CD4-positive, alpha-beta memory T cell (primary cell): ENCODE results near the gene CHN1. TPM values are rescaled to one million over a fixed set of nuclear protein-coding genes. Genes with fewer than 3 reads are reported as not detected.

Experiments
- CTCF ChIA-PET: fragments of 350-600 bp; sonication (Branson Sonifier 250); formaldehyde crosslinking; loops from one replicate; lab custom pipeline; 2021; ENCODE audit warnings: inconsistent platforms; ENCODE audit not compliant: partially characterized antibody; lab: Charles Lee
- POLR2A ChIA-PET: fragments of 350-600 bp; sonication (Branson Sonifier 250); formaldehyde crosslinking; loops from one replicate; lab custom pipeline; 2021; ENCODE audit not compliant: partially characterized antibody; lab: Charles Lee
- DNase-seq, 5 donors: peaks; one replicate each; pipeline versions ENCODE4 v3.0.0 to v3.0.0-alpha.2; 2020 to 2022; ENCODE audit warnings: mixed read lengths in 1 of 5
- H3K27ac ChIP-seq: one replicate; pipeline ENCODE4 v1.7.0; 2013; ENCODE audit warnings: low read depth, low read length
- H3K27me3 ChIP-seq: 2 replicates; pipeline ENCODE4 v1.7.0; 2013; ENCODE audit warnings: mild to moderate bottlenecking, low read length, moderate library complexity; ENCODE audit not compliant: insufficient read depth
- H3K36me3 ChIP-seq: 2 replicates; pipeline ENCODE4 v1.7.0; 2013; ENCODE audit warnings: mild to moderate bottlenecking, low read length, moderate library complexity; ENCODE audit not compliant: insufficient read depth
- H3K4me1 ChIP-seq: 2 replicates; pipeline ENCODE4 v1.7.0; 2013; ENCODE audit warnings: mild to moderate bottlenecking, low read length, moderate library complexity; ENCODE audit not compliant: insufficient read depth
- H3K4me3 ChIP-seq, 2 donors: one replicate each; pipeline ENCODE4 v1.7.0; 2013; ENCODE audit warnings: low read length in 2 of 2, mild to moderate bottlenecking in 1 of 2
- H3K9me3 ChIP-seq, 2 donors: one replicate each; pipeline ENCODE4 v1.7.0; 2013; ENCODE audit warnings: low read length in 2 of 2, control low read depth in 1 of 2; ENCODE audit not compliant: control insufficient read depth in 1 of 2
- H3K27ac Mint-ChIP-seq, 7 donors: one replicate each; pipeline ENCODE4 v1.8.0; 2020 to 2021; ENCODE audit warnings: mixed read lengths in 7 of 7, mild to moderate bottlenecking in 6 of 7, inconsistent platforms in 3 of 7, moderate library complexity in 3 of 7
- H3K27me3 Mint-ChIP-seq, 2 donors: one replicate each; pipeline ENCODE4 v1.8.0; 2020 to 2021; ENCODE audit warnings: mixed read lengths in 2 of 2
- H3K36me3 Mint-ChIP-seq, 2 donors: one replicate each; pipeline ENCODE4 v1.8.0; 2020 to 2021; ENCODE audit warnings: mixed read lengths in 2 of 2, inconsistent platforms in 1 of 2, mild to moderate bottlenecking in 1 of 2
- H3K4me1 Mint-ChIP-seq, 4 donors: one replicate each; pipeline ENCODE4 v1.8.0; 2020 to 2021; ENCODE audit warnings: mixed read lengths in 4 of 4, mild to moderate bottlenecking in 1 of 4
- H3K4me3 Mint-ChIP-seq, 8 donors: one replicate each; pipeline ENCODE4 v1.8.0; 2020 to 2021; ENCODE audit warnings: mixed read lengths in 8 of 8, mild to moderate bottlenecking in 7 of 8, moderate library complexity in 6 of 8, inconsistent platforms in 3 of 8
- H3K9me3 Mint-ChIP-seq, 8 donors: one replicate each; pipeline ENCODE4 v1.8.0; 2020 to 2021; ENCODE audit warnings: mixed read lengths in 8 of 8, mild to moderate bottlenecking in 5 of 8, inconsistent platforms in 3 of 8, moderate library complexity in 1 of 8
- intact Hi-C: fragments of 100-400 bp; cut with micrococcal nuclease; formaldehyde crosslinking; loops from one replicate; pipeline ENCODE4 v1.15.1; 2023
- polyA plus RNA-seq, 2 donors: library from polyadenylated mRNA; unstranded; fragments of 300-500 nt; fragmentation: Illumina TruSeq; gene quantifications; one replicate each; pipeline ENCODE4 v1.2.3, GENCODE V29; 2021
- total RNA-seq, 2 experiments: library from RNA; stranded (reverse); gene quantifications; one replicate each; pipeline ENCODE4 v1.2.3, GENCODE V29; 2021

Gene CHN1
- total and polyA plus RNA-seq, 4 experiments from 2014 or later, result 3.4 to 15.3 (median 8.9) TPM

- intact Hi-C loops, result no loop called here
- Histone ChIP-seq H3K4me3 (no peak overlapping the region), H3K27me3 (no peaks in the 10 kb centered on the region), H3K36me3 (no peaks in the 10 kb centered on the region), H3K4me1 (no peaks in the 10 kb centered on the region), H3K27ac (no peak overlapping the region), H3K9me3 (no peaks in the 10 kb centered on the region)
- Mint-ChIP-seq H3K4me1 (peaks cover 0 to 2% (median 0%) of the 10 kb centered on the region in 4 donors), H3K27me3 (peaks cover 0 to 3% of the 10 kb centered on the region in 2 donors), H3K27ac (no peak overlapping the region), H3K36me3 (no peaks in the 10 kb centered on the region), H3K4me3 (no peak overlapping the region), H3K9me3 (no peaks in the 10 kb centered on the region)
- ChIA-PET CTCF (no interaction called here), POLR2A (interaction anchor here (0.7 kb wide), 1 partner anchor 16 kb away, joined by 5 read pairs; no protein-coding TSS in a partner anchor)
- no peak for DNase-seq
Measured at GRCh38 chr2:174797781-174798276, 207.4 kb downstream of the CHN1 start.

- Histone ChIP-seq H3K4me3 (no peak overlapping the region), H3K27ac (no peak overlapping the region), H3K4me1 (no peaks in the 10 kb centered on the region), H3K36me3 (no peaks in the 10 kb centered on the region), H3K27me3 (no peaks in the 10 kb centered on the region), H3K9me3 (no peaks in the 10 kb centered on the region)
- no peaks in the 10 kb centered on the region for H3K9me3 Mint-ChIP-seq
- H3K4me1 Mint-ChIP-seq, result peaks cover 0 to 2% (median 0%) of the 10 kb centered on the region in 4 donors
- H3K27me3 Mint-ChIP-seq, result peaks cover 0 to 4% of the 10 kb centered on the region in 2 donors
- H3K4me3 Mint-ChIP-seq, result no peak overlapping the region
- POLR2A ChIA-PET, result no interaction called here
- DNase-seq, result no peak
- peak overlapping the region in 1 of 7 donors; percentile 33 for H3K27ac Mint-ChIP-seq
- intact Hi-C loops, result no loop called here
- no peaks in the 10 kb centered on the region for H3K36me3 Mint-ChIP-seq
- CTCF ChIA-PET, result interaction anchor here (1.7 kb wide), 1 partner anchor 99 kb away, joined by 6 read pairs; no protein-coding TSS in a partner anchor
Measured at GRCh38 chr2:174796319-174796771, 208.8 kb downstream of the CHN1 start.

GRCh38 chr2:174794851-174795374 is 210.3 kb downstream of the CHN1 start:
- Histone ChIP-seq H3K27ac (no peak overlapping the region), H3K27me3 (no peaks in the 10 kb centered on the region), H3K36me3 (no peaks in the 10 kb centered on the region), H3K4me1 (no peaks in the 10 kb centered on the region), H3K9me3 (no peaks in the 10 kb centered on the region), H3K4me3 (no peak overlapping the region)
- Mint-ChIP-seq H3K27me3 (peaks cover 0 to 1% of the 10 kb centered on the region in 2 donors), H3K27ac (peak overlapping the region in 4 of 7 donors; percentile 4 to 76 (median 58)), H3K4me3 (no peak overlapping the region), H3K9me3 (no peaks in the 10 kb centered on the region), H3K36me3 (no peaks in the 10 kb centered on the region), H3K4me1 (peaks cover 0 to 2% (median 0%) of the 10 kb centered on the region in 4 donors)
- intact Hi-C loops, result no loop called here
- ChIA-PET CTCF (interaction anchor here (0.7 to 1.7 kb wide), 2 partner anchors 45 to 98 kb away, joined by 3 to 6 read pairs; no protein-coding TSS in a partner anchor), POLR2A (no interaction called here)
- DNase-seq, result no peak

- Mint-ChIP-seq H3K4me3 (no peak overlapping the region), H3K27me3 (peaks cover 0 to 1% of the 10 kb centered on the region in 2 donors), H3K36me3 (no peaks in the 10 kb centered on the region), H3K9me3 (no peaks in the 10 kb centered on the region), H3K4me1 (peaks cover 5 to 14% (median 9%) of the 10 kb centered on the region in 4 donors), H3K27ac (no peak overlapping the region)
- intact Hi-C loops, result no loop called here
- Histone ChIP-seq H3K36me3 (no peaks in the 10 kb centered on the region), H3K4me1 (peaks cover 13% of the 10 kb centered on the region), H3K4me3 (no peak overlapping the region), H3K27me3 (no peaks in the 10 kb centered on the region), H3K9me3 (no peaks in the 10 kb centered on the region), H3K27ac (no peak overlapping the region)
- CTCF ChIA-PET, result interaction anchor here (0.9 kb wide), 1 partner anchor 43 kb away, joined by 3 read pairs; no protein-coding TSS in a partner anchor
- POLR2A ChIA-PET, result no interaction called here
- no peak for DNase-seq
Measured at GRCh38 chr2:174792309-174793025, 212.7 kb downstream of the CHN1 start.

- H3K27ac ChIP-seq, result no peak overlapping the region
- no peaks in the 10 kb centered on the region for H3K27me3 ChIP-seq
- CTCF ChIA-PET, result no interaction called here
- H3K4me3 ChIP-seq, result no peak overlapping the region
- DNase-seq, result no peak
- peaks cover 5 to 14% (median 9%) of the 10 kb centered on the region in 4 donors for H3K4me1 Mint-ChIP-seq
- no peaks in the 10 kb centered on the region for H3K9me3 ChIP-seq
- intact Hi-C loops, result no loop called here
- no peak overlapping the region for H3K4me3 Mint-ChIP-seq
- H3K36me3 Mint-ChIP-seq, result no peaks in the 10 kb centered on the region
- H3K27ac Mint-ChIP-seq, result no peak overlapping the region
- no peaks in the 10 kb centered on the region for H3K9me3 Mint-ChIP-seq
- H3K27me3 Mint-ChIP-seq, result peaks cover 0 to 1% of the 10 kb centered on the region in 2 donors
- H3K36me3 ChIP-seq, result no peaks in the 10 kb centered on the region
- peaks cover 14% of the 10 kb centered on the region for H3K4me1 ChIP-seq
- POLR2A ChIA-PET, result no interaction called here
Measured at GRCh38 chr2:174791746-174792280, 213.4 kb downstream of the CHN1 start.

- H3K9me3 ChIP-seq, result no peaks in the 10 kb centered on the region
- ChIA-PET CTCF (no interaction called here), POLR2A (no interaction called here)
- Mint-ChIP-seq H3K36me3 (no peaks in the 10 kb centered on the region), H3K27ac (peak overlapping the region in 1 of 7 donors; percentile 10), H3K9me3 (no peaks in the 10 kb centered on the region), H3K27me3 (peaks cover 0 to 1% of the 10 kb centered on the region in 2 donors), H3K4me3 (no peak overlapping the region), H3K4me1 (peaks cover 5 to 14% (median 9%) of the 10 kb centered on the region in 4 donors)
- H3K36me3 ChIP-seq, result no peaks in the 10 kb centered on the region
- no peak for DNase-seq
- no peaks in the 10 kb centered on the region for H3K27me3 ChIP-seq
- intact Hi-C loops, result no loop called here
- H3K27ac ChIP-seq, result no peak overlapping the region
- peaks cover 14% of the 10 kb centered on the region for H3K4me1 ChIP-seq
- H3K4me3 ChIP-seq, result no peak overlapping the region
Measured at GRCh38 chr2:174791020-174791419, 214.2 kb downstream of the CHN1 start.

- peaks cover 0 to 1% of the 10 kb centered on the region in 2 donors for H3K27me3 Mint-ChIP-seq
- CTCF ChIA-PET, result interaction anchor here (0.8 to 1.1 kb wide), 3 partner anchors 40 to 202 kb away, joined by 3 to 4 read pairs (median 3); no protein-coding TSS in a partner anchor
- H3K27ac ChIP-seq, result no peak overlapping the region
- H3K4me1 Mint-ChIP-seq, result peaks cover 5 to 14% (median 8%) of the 10 kb centered on the region in 4 donors
- H3K36me3 Mint-ChIP-seq, result no peaks in the 10 kb centered on the region
- H3K9me3 ChIP-seq, result no peaks in the 10 kb centered on the region
- H3K36me3 ChIP-seq, result no peaks in the 10 kb centered on the region
- H3K4me1 ChIP-seq, result peaks cover 14% of the 10 kb centered on the region
- DNase-seq, result no peak
- intact Hi-C loops, result no loop called here
- H3K27me3 ChIP-seq, result no peaks in the 10 kb centered on the region
- peak overlapping the region in 6 of 7 donors; percentile 24 to 98 (median 78) for H3K27ac Mint-ChIP-seq
- POLR2A ChIA-PET, result interaction anchor here (0.6 to 2.1 kb wide), 6 partner anchors 11 to 201 kb away, joined by 3 to 7 read pairs (median 3); no protein-coding TSS in a partner anchor
- H3K4me3 Mint-ChIP-seq, result peak overlapping the region in 4 of 8 donors; percentile 29 to 80 (median 69)
- no peak overlapping the region for H3K4me3 ChIP-seq
- H3K9me3 Mint-ChIP-seq, result no peaks in the 10 kb centered on the region
Measured at GRCh38 chr2:174789001-174789400, 216.2 kb downstream of the CHN1 start.
